K562 (cell line): ENCODE data around the gene SHISAL1. TPM values are rescaled to one million over a fixed set of nuclear protein-coding genes. Genes with fewer than 3 reads are reported as not detected.

Experiments
- ATAC-seq: fragments of 200-7000 bp; cut with Tn5 transposase; 3 replicates; pipeline ENCODE4 v1.9.1; 2020; ENCODE audit warnings: moderate library complexity
- BruUV-seq: library from RNA; stranded (reverse); fragments of 400-500 nt; replicated peaks from 2 replicates; lab custom pipeline; 2021; lab: Mats Ljungman, UMichigan
- CTCF ChIA-PET: fragments of 300-600 bp; formaldehyde crosslinking; extraction: SDS; loops from one replicate; lab custom pipeline; 2021; ENCODE audit warnings: low intra/inter-chr PET ratio; lab: Yijun Ruan, JAX
- POLR2A ChIA-PET: fragments of 300-600, 350-650 bp; sonication (Branson Sonifier 250); formaldehyde crosslinking; extraction: SDS; loops from one replicate; lab custom pipeline; 2021; ENCODE audit warnings: antibody characterized with exemption, inconsistent platforms; lab: Yijun Ruan, JAX
- DNase-seq, 4 experiments: peaks; one replicate each; pipeline versions ENCODE4 v3.0.0 to v3.0.0-alpha.2; 2011 to 2018; ENCODE audit warnings: low spot score in 3 of 4, mixed read lengths in 3 of 4; ENCODE audit errors: extremely low read depth in 1 of 4
- FAIRE-seq: peaks from 2 replicates; lab custom pipeline; 2011; peaks lifted over from hg19 to GRCh38; lab: Jason Lieb, UNC
- H2AFZ ChIP-seq: 2 replicates; pipeline ENCODE4 v1.6.0; 2011; ENCODE audit warnings: low read depth, low read length, control low read depth, inconsistent platforms
- H3K27ac ChIP-seq: fragments of 200-600 bp; 3 replicates; pipeline ENCODE4 v1.8.0; 2011; ENCODE audit warnings: low read depth, mild to moderate bottlenecking, control low read depth, inconsistent platforms, low read length, moderate library complexity, mixed read lengths; ENCODE audit errors: extremely low read depth
- H3K27me3 ChIP-seq, 2 experiments: fragments of 300-600 bp in 1 of 2; 2 replicates in 1 of 2; 3 replicates in 1 of 2; pipeline versions ENCODE4 v1.6.0 to v1.8.0; 2011; ENCODE audit warnings: inconsistent platforms in 2 of 2, low read length in 2 of 2, mild to moderate bottlenecking in 1 of 2, mixed read lengths in 1 of 2, moderate library complexity in 1 of 2; ENCODE audit not compliant: control insufficient read depth in 2 of 2, insufficient read depth in 2 of 2
- H3K36me3 ChIP-seq: fragments of 300-600 bp; 3 replicates; pipeline ENCODE4 v1.8.0; 2011; ENCODE audit warnings: mild to moderate bottlenecking, low read length, inconsistent platforms; ENCODE audit not compliant: control insufficient read depth, insufficient read depth
- H3K4me1 ChIP-seq, 2 experiments: fragments of 200-600 bp in 1 of 2; replicated peaks in 1 of 2; 2 replicates in 1 of 2; 3 replicates in 1 of 2; pipeline versions ENCODE4 v1.5.1 to v1.8.0; 2011; ENCODE audit warnings: inconsistent platforms in 2 of 2, low read length in 2 of 2, mild to moderate bottlenecking in 1 of 2, mixed read lengths in 1 of 2, moderate library complexity in 1 of 2; ENCODE audit not compliant: control insufficient read depth in 2 of 2, insufficient read depth in 2 of 2
- H3K4me2 ChIP-seq: 2 replicates; pipeline ENCODE4 v1.6.1; 2011; ENCODE audit warnings: low read length, control low read depth, inconsistent platforms, mixed read lengths; ENCODE audit not compliant: insufficient read depth
- H3K4me3 ChIP-seq: fragments of 200-600 bp; sonication (generic), shearing (Covaris generic); 2 replicates; pipeline ENCODE4 v1.5.1; 2016; ENCODE audit warnings: control low read depth, inconsistent platforms
- H3K79me2 ChIP-seq: fragments of 200-600 bp; 3 replicates; pipeline ENCODE4 v1.8.0; 2011; ENCODE audit warnings: low read length, inconsistent platforms; ENCODE audit not compliant: control insufficient read depth, insufficient read depth
- H3K9ac ChIP-seq, 2 experiments: 2 replicates each; pipeline versions ENCODE4 v1.6.0 to v1.6.1; 2011; ENCODE audit warnings: low read depth in 2 of 2, low read length in 2 of 2, control low read depth in 1 of 2, inconsistent platforms in 1 of 2, mild to moderate bottlenecking in 1 of 2, mixed read lengths in 1 of 2; ENCODE audit not compliant: insufficient read depth in 1 of 2
- H3K9me1 ChIP-seq: one replicate; pipeline ENCODE4 v1.6.0; 2011; ENCODE audit warnings: inconsistent platforms, mild to moderate bottlenecking, low read length, moderate library complexity; ENCODE audit not compliant: control insufficient read depth, insufficient read depth
- H3K9me3 ChIP-seq: replicated peaks from 2 replicates; pipeline ENCODE4 v1.5.1; 2011; ENCODE audit warnings: low read depth, low read length, inconsistent platforms; ENCODE audit not compliant: control insufficient read depth, insufficient read depth
- H4K20me1 ChIP-seq: replicated peaks from 2 replicates; pipeline ENCODE4 v1.6.1; 2011; ENCODE audit warnings: low read length, inconsistent platforms, mixed read lengths; ENCODE audit not compliant: control insufficient read depth, insufficient read depth
- CGGBP1 ChIP-seq: fragments of 250-450 bp; sonication (Bioruptor Pico); IDR thresholded peaks from 2 replicates; pipeline ENCODE4 v1.9.0; 2021; ENCODE audit warnings: mild to moderate bottlenecking
- CTBP1 ChIP-seq: fragments of 450-650 bp; IDR thresholded peaks from 2 replicates; pipeline ENCODE4 v1.6.1; 2016; ENCODE audit warnings: borderline replicate concordance
- DNMT1 ChIP-seq: fragments of 450-650 bp; IDR thresholded peaks from 2 replicates; pipeline ENCODE4 v1.6.1; 2016; ENCODE audit warnings: antibody characterized with exemption, mild to moderate bottlenecking
- EGR1 ChIP-seq: fragments of 450-650 bp; conservative IDR thresholded peaks from 2 replicates; pipeline ENCODE4 v1.6.1; 2017; ENCODE audit warnings: mild to moderate bottlenecking
- ESRRA ChIP-seq: fragments of 450-650 bp; IDR thresholded peaks from 2 replicates; pipeline ENCODE4 v1.6.1; 2014; ENCODE audit warnings: low read depth, mild to moderate bottlenecking, moderate library complexity, borderline replicate concordance
- FOSL1 ChIP-seq: fragments of 200-800 bp; sonication (Bioruptor generic); conservative IDR thresholded peaks from 2 replicates; pipeline ENCODE4 v1.6.1; 2016; ENCODE audit warnings: missing genetic modification characterization, missing compliant biosample characterization
- HIVEP1 ChIP-seq: fragments of 250-450 bp; sonication (Bioruptor Pico); IDR thresholded peaks from 2 replicates; pipeline ENCODE4 v1.4.0; 2020; ENCODE audit warnings: mild to moderate bottlenecking
- ILF3 ChIP-seq: fragments of 450-650 bp; IDR thresholded peaks from 2 replicates; pipeline ENCODE4 v1.6.1; 2018; ENCODE audit warnings: antibody characterized with exemption, mild to moderate bottlenecking, moderate library complexity, borderline replicate concordance
- JUND ChIP-seq, 2 experiments: IDR thresholded peaks; 2 replicates in 1 of 2; 3 replicates in 1 of 2; pipeline ENCODE4 v1.6.1; 2011; ENCODE audit warnings: borderline replicate concordance in 2 of 2, low read depth in 2 of 2, low read length in 2 of 2, improper control_type of control experiment in 1 of 2, missing biosample characterization in 1 of 2, missing genetic modification characterization in 1 of 2, missing genetic modification reagents in 1 of 2
- KAT7 ChIP-seq: sonication (generic); formaldehyde crosslinking; IDR thresholded peaks from 2 replicates; pipeline ENCODE4 v1.8.0; 2022; ENCODE audit warnings: missing genetic modification reagents, mild to moderate bottlenecking, borderline replicate concordance
- MCM3 ChIP-seq: fragments of 450-650 bp; IDR thresholded peaks from 2 replicates; pipeline ENCODE4 v1.6.1; 2016
- MYC ChIP-seq, 2 experiments: fragments of 250-450 bp in 1 of 2; sonication (Bioruptor Pico) in 1 of 2; IDR thresholded peaks; 2 replicates each; pipeline versions ENCODE4 v1.5.1 to v1.6.1; 2012 to 2021; ENCODE audit warnings: low read depth in 2 of 2, borderline replicate concordance in 1 of 2, improper control_type of control experiment in 1 of 2, low read length in 1 of 2, mild to moderate bottlenecking in 1 of 2, moderate library complexity in 1 of 2
- NRF1 ChIP-seq, 2 experiments: fragments of 450-650 bp; IDR thresholded peaks in 1 of 2; conservative IDR thresholded peaks in 1 of 2; 2 replicates each; pipeline ENCODE4 v1.6.1; 2014; ENCODE audit warnings: mild to moderate bottlenecking in 2 of 2
- PRMT5 ChIP-seq: sonication (generic); formaldehyde crosslinking; IDR thresholded peaks from 2 replicates; pipeline ENCODE4 v1.5.0; 2020; ENCODE audit warnings: missing genetic modification reagents
- PTBP1 ChIP-seq: fragments of 200-400 bp; formaldehyde crosslinking; IDR thresholded peaks from 2 replicates; pipeline ENCODE4 v1.6.1; 2017; ENCODE audit warnings: low read depth, low read length
- RBFOX2 ChIP-seq: fragments of 200-400 bp; formaldehyde crosslinking; IDR thresholded peaks from 2 replicates; pipeline ENCODE4 v1.6.1; 2017; ENCODE audit warnings: low read depth, mild to moderate bottlenecking, low read length, moderate library complexity
- TAL1 ChIP-seq: fragments of 450-650 bp; IDR thresholded peaks from 2 replicates; pipeline ENCODE4 v1.6.1; 2016; ENCODE audit warnings: mild to moderate bottlenecking
- TCF7L2 ChIP-seq: fragments of 150-350 bp; IDR thresholded peaks from 2 replicates; pipeline ENCODE4 v1.6.1; 2016; ENCODE audit warnings: low read depth, mild to moderate bottlenecking, low read length, moderate library complexity
- XRCC4 ChIP-seq: IDR thresholded peaks from one replicate; pipeline ENCODE4 v1.6.1; 2011; ENCODE audit not compliant: insufficient read depth, insufficient read length; ENCODE audit errors: extremely low read depth
- ZC3H11A ChIP-seq: IDR thresholded peaks from 2 replicates; pipeline ENCODE4 v1.6.1; 2012; ENCODE audit warnings: low read depth, low read length, improper control_type of control experiment
- ZNF165 ChIP-seq: fragments of 250-450 bp; sonication (Bioruptor Pico); IDR thresholded peaks from 2 replicates; pipeline ENCODE4 v1.4.0; 2020; ENCODE audit warnings: borderline replicate concordance
- ZNF217 ChIP-seq: sonication (generic); formaldehyde crosslinking; IDR thresholded peaks from 2 replicates; pipeline ENCODE4 v1.8.0; 2022; ENCODE audit warnings: mild to moderate bottlenecking, missing genetic modification reagents
- ZNF347 ChIP-seq: fragments of 450-650 bp; formaldehyde crosslinking; IDR thresholded peaks from 2 replicates; pipeline ENCODE4 v1.4.0; 2020; ENCODE audit warnings: low read depth, mild to moderate bottlenecking, moderate library complexity
- WGBS: fragments of 100-300 bp; shearing (Covaris generic); methylation state at CpG from one replicate; pipeline ENCODE4 v1.1.6; 2016; ENCODE audit warnings: low coverage, mixed read lengths; ENCODE audit not compliant: insufficient coverage; ENCODE audit errors: missing lambda C conversion rate; 5-methylcytosine and 5-hydroxymethylcytosine counted together
- in situ Hi-C: fragments of 300-500 bp; cut with MboI; formaldehyde crosslinking; loops from 4 replicates; pipeline ENCODE4 v1.15.0; 2018; ENCODE audit warnings: inconsistent platforms, mixed read lengths
- intact Hi-C: fragments of 100-400 bp; cut with micrococcal nuclease; formaldehyde crosslinking; loops from 2 replicates; pipeline ENCODE4 v1.14.2; 2022
- polyA plus RNA-seq, 8 experiments: library from polyadenylated mRNA; depleted of rRNA in 4 of 8; stranded (reverse) in 5 of 8; unstranded in 3 of 8; fragments of >200 nt; fragmentation: Nextera tagmentation in 2 of 8; fragmentation: Illumina TruSeq in 1 of 8; extraction: Ambion mirVana in 2 of 8; extraction: Trizol in 1 of 8; gene quantifications; 2 replicates each; pipeline versions ENCODE4 v1.2.1 to v1.2.3, GENCODE V29; 2011 to 2014; ENCODE audit warnings: inconsistent platforms in 1 of 8, missing spikeins in 1 of 8
- total RNA-seq, 7 experiments: library from RNA; depleted of rRNA in 6 of 7; stranded (reverse); fragments of >200 nt in 6 of 7; fragmentation: Illumina TruSeq in 2 of 7; extraction: Trizol in 2 of 7; gene quantifications; 2 replicates each; pipeline versions ENCODE4 v1.2.1 to v1.2.3, GENCODE V29; 2011 to 2021; ENCODE audit warnings: low replicate concordance in 1 of 7

SHISAL1 gene
- total and polyA plus RNA-seq, 9 of the 15 experiments (the other 6 are each of a cell fraction or from before 2014, with no cell fraction given) = not detected

- TF ChIP-seq MYC (IDR thresholded peaks at IDR 0.05; ENCODE audit: low read depth, low read length) = no peak
- no peak for TF ChIP-seq MYC (CRISPR knock-in tag; IDR thresholded peaks at IDR 0.05; ENCODE audit: borderline replicate concordance, low read depth)
- TF ChIP-seq DNMT1 = no peak
- TF ChIP-seq PTBP1 = no peak
These were observed 25.5 kb upstream of the SHISAL1 start (continued) for GRCh38 chr22:44338177-44338810.

- Histone ChIP-seq H3K27me3 (peaks cover 0 to 5% of the 10 kb centered on the region in 2 experiments; a peak in 1 of 5 replicates), H3K27ac (no peak overlapping the region), H3K9me3 (no peaks in the 10 kb centered on the region), H3K9ac (no peak overlapping the region), H3K9me1 (no peaks in the 10 kb centered on the region), H2AFZ (no peak overlapping the region), H3K79me2 (no peaks in the 10 kb centered on the region), H3K4me2 (no peak overlapping the region), H3K36me3 (no peaks in the 10 kb centered on the region), H3K4me3 (no peak overlapping the region), H3K4me1 (no peaks in the 10 kb centered on the region; a peak in 1 of 5 replicates), H4K20me1 (no peaks in the 10 kb centered on the region)
- ChIA-PET POLR2A (no interaction called here), CTCF (no interaction called here)
- ATAC-seq (peak; percentile 51), FAIRE-seq (no peak), DNase-seq (peak; percentile 27 to 43 (median 40))
- WGBS = 0% methylated on average over 8 of the region's 13 CpGs
- intact Hi-C loops (no loop called here), in situ Hi-C loops (no loop called here)
- BruUV-seq = no TSS peak
- TF ChIP-seq ZNF347 (CRISPR knock-in tag) = no peak
- TF ChIP-seq ZNF217 (CRISPR knock-in tag) = no peak
- no peak for TF ChIP-seq XRCC4
- no peak for TF ChIP-seq NRF1 (conservative IDR thresholded peaks at IDR 0.05 in 1 of 2, IDR thresholded peaks at IDR 0.05 in 1 of 2)
- no peak for TF ChIP-seq RBFOX2
- TF ChIP-seq HIVEP1 (CRISPR knock-in tag) = no peak
- no peak for TF ChIP-seq ESRRA
- no peak for TF ChIP-seq MCM3
- peak; percentile 54 for TF ChIP-seq EGR1
- TF ChIP-seq KAT7 = no peak
- TF ChIP-seq CTBP1 = no peak
- peak; percentile 87 for TF ChIP-seq JUND (IDR thresholded peaks at IDR 0.05; ENCODE audit: borderline replicate concordance, low read depth, low read length)
- peak; percentile 74; the same call in 1 of the 3 replicates for TF ChIP-seq JUND (tag; IDR thresholded peaks at IDR 0.05; ENCODE audit: borderline replicate concordance, low read depth, low read length)
- no peak for TF ChIP-seq ZC3H11A
- TF ChIP-seq CGGBP1 (CRISPR knock-in tag) = no peak
- TF ChIP-seq PRMT5 (CRISPR knock-in tag) = no peak
- peak; percentile 40 for TF ChIP-seq FOSL1 (tag)
- TF ChIP-seq TCF7L2 = no peak
- TF ChIP-seq TAL1 = no peak
- no peak for TF ChIP-seq ZNF165
- TF ChIP-seq ILF3 = no peak
These were observed 24.9 kb upstream of the SHISAL1 start for GRCh38 chr22:44337678-44338004.
